H1 (cell line): ENCODE data around the gene CRADD. TPM values are rescaled to one million over a fixed set of nuclear protein-coding genes. Genes with fewer than 3 reads are reported as not detected.

Experiments used
- SRF ChIP-seq: IDR thresholded peaks from 2 replicates; pipeline ENCODE4 v1.6.1; 2011; ENCODE audit warnings: mild to moderate bottlenecking, low read depth, low read length, moderate library complexity
- YY1 ChIP-seq: IDR thresholded peaks from 2 replicates; pipeline ENCODE4 v1.6.1; 2011; ENCODE audit warnings: low read depth, mild to moderate bottlenecking, low read length
- polyA plus RNA-seq, 7 experiments: library from polyadenylated mRNA; depleted of rRNA in 3 of 7; stranded (reverse) in 5 of 7; unstranded in 2 of 7; fragments of >200 nt in 5 of 7; fragments of 200-250 nt in 2 of 7; gene quantifications; 1 replicate in 5 of 7; 2 replicates in 1 of 7; 4 replicates in 1 of 7; pipeline versions ENCODE4 v1.2.1 to v1.2.3, GENCODE V29; 2011 to 2013; ENCODE audit warnings: missing spikeins in 2 of 7, mixed read lengths in 2 of 7
- total RNA-seq: library from RNA; stranded (reverse); fragmentation: NEBNext Ultra II Directional; extraction: Animal tissue kit (Norgen Biotek cat#: 25700); gene quantifications from 2 replicates; pipeline ENCODE4 v1.2.1, GENCODE V29; 2021
- TF ChIP-seq, protein P1 (sequence below): IDR thresholded peaks from 2 replicates; pipeline ENCODE4 v1.6.1; 2012; ENCODE audit warnings: inconsistent platforms

The CRADD gene
- total and polyA plus RNA-seq, 2 of the 8 experiments (the other 6 are each of a cell fraction or from before 2014, with no cell fraction given) = 8.1 to 15.4 TPM

DNA sequence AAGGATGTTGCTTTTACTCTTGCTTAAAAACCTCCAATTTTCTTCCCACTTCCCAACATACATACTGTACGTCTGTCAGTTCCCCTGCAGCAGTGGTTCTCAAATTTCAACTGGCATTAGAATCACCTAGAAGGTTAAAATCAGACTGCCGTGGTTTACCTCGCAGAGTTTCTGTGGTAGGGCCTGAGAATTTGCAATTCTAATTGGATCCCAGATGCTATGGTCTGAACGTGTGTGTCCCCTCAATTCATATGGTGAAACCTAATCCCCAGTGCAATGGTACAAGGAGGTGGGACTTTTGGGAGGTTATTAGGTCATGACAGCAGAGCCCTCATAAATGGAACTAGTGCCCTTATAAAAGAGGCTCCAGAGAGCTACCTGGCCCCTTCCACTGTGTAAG, 226.9 kb downstream of the CRADD start (continued):
- no peak for TF ChIP-seq SRF
- TF ChIP-seq YY1 = no peak
- TF ChIP-seq, protein P1, sequence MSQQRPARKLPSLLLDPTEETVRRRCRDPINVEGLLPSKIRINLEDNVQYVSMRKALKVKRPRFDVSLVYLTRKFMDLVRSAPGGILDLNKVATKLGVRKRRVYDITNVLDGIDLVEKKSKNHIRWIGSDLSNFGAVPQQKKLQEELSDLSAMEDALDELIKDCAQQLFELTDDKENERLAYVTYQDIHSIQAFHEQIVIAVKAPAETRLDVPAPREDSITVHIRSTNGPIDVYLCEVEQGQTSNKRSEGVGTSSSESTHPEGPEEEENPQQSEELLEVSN = no peak
